Mucosa of descending colon (tissue), 3 donors: ENCODE results near the gene SPC25. TPM values are rescaled to one million over a fixed set of nuclear protein-coding genes. Genes with fewer than 3 reads are reported as not detected.

Experiments
- ATAC-seq: fragments of 200-7000 bp; cut with Tn5 transposase; one replicate; pipeline ENCODE4 v1.9.1; 2020; ENCODE audit warnings: mild to moderate bottlenecking, moderate library complexity
- DNase-seq, 3 donors: peaks; one replicate each; pipeline ENCODE4 v3.0.0-alpha.2; 2020
- H3K36me3 ChIP-seq: fragments of 200-600 bp; one replicate; pipeline ENCODE4 v1.8.0; 2021; ENCODE audit warnings: low read depth, mild to moderate bottlenecking
- H3K4me1 ChIP-seq: fragments of 200-600 bp; one replicate; pipeline ENCODE4 v1.8.0; 2021; ENCODE audit warnings: low read depth, mild to moderate bottlenecking
- H3K4me3 ChIP-seq: fragments of 200-600 bp; one replicate; pipeline ENCODE4 v1.8.0; 2021; ENCODE audit warnings: mild to moderate bottlenecking
- H3K9me3 ChIP-seq: fragments of 200-600 bp; one replicate; pipeline ENCODE4 v1.8.0; 2021; ENCODE audit warnings: mild to moderate bottlenecking
- CTCF ChIP-seq: fragments of 200-600 bp; IDR thresholded peaks from one replicate; pipeline ENCODE4 v1.8.0; 2022; ENCODE audit warnings: antibody characterized with exemption, mild to moderate bottlenecking
- intact Hi-C, 2 donors: fragments of 100-400 bp; cut with DNase I in 1 of 2; cut with micrococcal nuclease in 1 of 2; formaldehyde crosslinking; loops; one replicate each; pipeline versions ENCODE4 v1.11.0 to v1.11.1; 2022; cut with DNase I, micrococcal nuclease
- total RNA-seq, 3 donors: library from RNA; stranded (reverse); fragmentation: NEBNext Ultra II Directional in 2 of 3; extraction: Animal tissue kit (Norgen Biotek cat#: 25700) in 2 of 3; gene quantifications; one replicate each; pipeline versions ENCODE4 v1.2.1 to v1.2.4, GENCODE V29; 2021 to 2023
- donor health status: DM: no; HTN: no; CAD: no; lungs with moderate emphysema.
- donor health status: DM: no; HTN: no; CAD: no.
- donor health status: DM: no; HTN: yes; CAD: no.

The SPC25 gene
- total RNA-seq, 3 donors from 2014 or later: 0.66 to 6.7 (median 2.5) TPM

GRCh38 chr2:168830958-168831357, 59.3 kb downstream of the SPC25 start:
- ATAC-seq: no peak
- intact Hi-C loops: no loop called here
- H3K36me3 ChIP-seq: no peaks in the 10 kb centered on the region

GRCh38 chr2:168825126-168825525, 65.1 kb downstream of the SPC25 start:
- intact Hi-C loops: loop anchor here in 1 of 2 donors (10.0 kb wide), 1 partner anchor 50 kb away; no protein-coding TSS in a partner anchor
- Histone ChIP-seq H3K36me3 (no peaks in the 10 kb centered on the region), H3K4me1 (no peaks in the 10 kb centered on the region), H3K9me3 (no peaks in the 10 kb centered on the region), H3K4me3 (no peak overlapping the region)
- DNase-seq (no peak), ATAC-seq (peak; percentile 60)
- TF ChIP-seq CTCF: no peak

More at GRCh38 chr2:168830958-168831357, 59.3 kb downstream of the SPC25 start:
- H3K9me3 ChIP-seq: no peaks in the 10 kb centered on the region
- no peaks in the 10 kb centered on the region for H3K4me1 ChIP-seq
- no peak for DNase-seq
- H3K4me3 ChIP-seq: no peak overlapping the region
- TF ChIP-seq CTCF: no peak

GRCh38 chr2:168821992-168822391, 68.2 kb downstream of the SPC25 start:
- Histone ChIP-seq H3K9me3 (no peaks in the 10 kb centered on the region), H3K4me3 (no peak overlapping the region), H3K36me3 (no peaks in the 10 kb centered on the region), H3K4me1 (no peaks in the 10 kb centered on the region)
- DNase-seq (no peak), ATAC-seq (no peak)
- intact Hi-C loops: loop anchor here in 1 of 2 donors (10.0 kb wide), 1 partner anchor 47 kb away; no protein-coding TSS in a partner anchor
- TF ChIP-seq CTCF: no peak

GRCh38 chr2:168821577-168821976, 68.7 kb downstream of the SPC25 start:
- Histone ChIP-seq H3K9me3 (no peaks in the 10 kb centered on the region), H3K4me3 (no peak overlapping the region), H3K4me1 (no peaks in the 10 kb centered on the region), H3K36me3 (no peaks in the 10 kb centered on the region)
- DNase-seq: no peak
- intact Hi-C loops: loop anchor here in 1 of 2 donors (10.0 kb wide), 1 partner anchor 47 kb away; no protein-coding TSS in a partner anchor
- no peak for TF ChIP-seq CTCF
- no peak for ATAC-seq

Other genes starting within 250 kb of the SPC25 start
- gene NOSTRIN, start 87.8 kb downstream of the SPC25 start, total RNA-seq: 10 to 100 TPM; 27.3 to 78.7 (median 56.2) TPM
- gene G6PC2, start 10.9 kb upstream of the SPC25 start, total RNA-seq: not detected
- 10 to 100 TPM in 1 of 3 donors, 1 to 10 TPM in 2; 1.2 to 21.7 (median 4.6) TPM for gene ABCB11, start 140.9 kb upstream of the SPC25 start, total RNA-seq
- 100 to 1,000 TPM in 2 of 3 donors, 10 to 100 TPM in 1; 92.0 to 219 (median 160) TPM for gene DHRS9, start 179.1 kb upstream of the SPC25 start, total RNA-seq